ENCODE data around the gene GGT1. TPM values are rescaled to one million over a fixed set of nuclear protein-coding genes. Genes with fewer than 3 reads are reported as not detected.
"Not testable (repeated sequence)": the region's sequence is repeated elsewhere in the genome, so short reads cannot be mapped to it uniquely, and the experiment has no call there.

Gene GGT1
- polyA plus RNA-seq, 3 donors = 47.9 to 89.3 (median 80.4) TPM

DNA sequence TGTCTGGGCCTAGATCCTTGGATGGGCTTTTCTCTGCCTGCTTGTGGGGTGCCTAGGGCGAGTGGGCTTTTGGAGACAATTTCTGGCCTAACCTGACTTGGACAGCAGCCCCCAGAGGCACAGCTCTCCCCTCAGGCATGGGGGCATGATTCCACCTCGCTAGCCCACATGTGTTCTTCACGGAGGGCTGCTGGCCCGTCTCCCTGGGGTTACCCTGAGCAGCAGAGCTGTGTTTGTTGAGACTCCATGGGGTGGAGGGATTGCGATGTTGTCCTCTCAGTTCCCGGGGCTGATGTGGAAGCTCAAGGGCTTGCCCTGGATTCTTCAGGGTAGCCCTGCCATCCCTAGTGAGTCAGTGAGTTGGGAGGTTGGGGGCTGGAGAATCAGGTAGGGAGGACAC is 7.8 kb upstream of the GGT1 start:
- DNase-seq = no peak

DNA sequence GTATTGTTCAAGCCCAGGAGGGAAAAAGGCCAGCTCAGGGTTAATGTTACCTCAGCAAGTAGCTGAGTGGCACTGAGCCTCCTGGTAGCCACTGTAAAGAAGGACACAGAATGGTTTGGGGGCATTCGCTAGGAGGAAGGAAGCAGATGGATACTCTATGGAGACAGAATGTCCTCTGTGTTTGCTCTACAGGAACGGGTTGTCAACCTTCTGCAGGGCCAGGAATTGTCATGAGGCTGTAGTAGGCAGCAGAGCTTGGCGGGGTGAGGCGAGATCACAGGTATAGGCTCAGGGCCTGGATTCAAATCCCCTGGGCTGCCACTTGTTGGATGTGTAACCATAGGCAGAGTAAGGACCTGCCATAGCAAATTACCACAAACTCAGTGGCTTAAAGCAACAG is 7.1 kb upstream of the GGT1 start:
- DNase-seq = no peak

DNA sequence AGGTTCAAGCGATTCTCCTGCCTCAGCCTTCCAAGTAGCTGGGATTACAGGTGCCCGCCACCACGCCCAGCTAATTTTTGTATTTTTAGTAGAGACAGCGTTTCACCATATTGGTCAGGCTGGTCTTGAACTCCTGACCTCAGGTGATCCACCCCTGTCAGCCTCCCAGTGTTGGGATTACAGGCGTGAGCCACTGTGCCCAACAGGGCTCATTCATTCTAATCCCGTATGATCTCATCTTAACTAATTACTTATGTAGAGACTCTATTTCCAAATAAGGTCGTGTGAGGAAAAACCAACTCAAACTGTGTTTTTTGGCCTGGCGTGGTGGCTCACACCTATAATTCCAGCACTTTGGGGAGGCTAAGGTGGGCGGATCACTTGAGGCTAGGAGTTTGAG is 5.9 kb upstream of the GGT1 start:
- DNase-seq = not testable (repeated sequence)

DNA sequence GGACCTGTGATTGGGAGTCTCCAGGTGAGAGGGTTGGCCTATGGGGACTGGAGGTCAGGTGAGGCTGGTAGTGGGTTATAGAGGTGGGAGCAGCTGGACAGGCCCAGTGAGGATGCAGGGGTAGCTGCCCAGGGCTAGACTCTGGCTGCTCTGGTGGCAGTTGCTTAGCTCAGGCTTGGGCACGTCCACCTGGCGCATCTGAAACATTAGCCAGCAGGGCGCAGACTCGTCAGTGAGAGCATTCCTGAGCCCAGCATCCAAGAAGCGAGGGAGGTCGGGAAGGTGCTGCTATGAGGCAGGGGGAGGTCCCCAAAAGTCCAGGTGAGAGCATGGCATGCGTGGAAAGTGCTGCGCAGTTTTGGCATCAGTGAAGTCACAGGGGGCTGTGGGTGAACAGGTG is 3.5 kb upstream of the GGT1 start:
- no peak for DNase-seq

DNA sequence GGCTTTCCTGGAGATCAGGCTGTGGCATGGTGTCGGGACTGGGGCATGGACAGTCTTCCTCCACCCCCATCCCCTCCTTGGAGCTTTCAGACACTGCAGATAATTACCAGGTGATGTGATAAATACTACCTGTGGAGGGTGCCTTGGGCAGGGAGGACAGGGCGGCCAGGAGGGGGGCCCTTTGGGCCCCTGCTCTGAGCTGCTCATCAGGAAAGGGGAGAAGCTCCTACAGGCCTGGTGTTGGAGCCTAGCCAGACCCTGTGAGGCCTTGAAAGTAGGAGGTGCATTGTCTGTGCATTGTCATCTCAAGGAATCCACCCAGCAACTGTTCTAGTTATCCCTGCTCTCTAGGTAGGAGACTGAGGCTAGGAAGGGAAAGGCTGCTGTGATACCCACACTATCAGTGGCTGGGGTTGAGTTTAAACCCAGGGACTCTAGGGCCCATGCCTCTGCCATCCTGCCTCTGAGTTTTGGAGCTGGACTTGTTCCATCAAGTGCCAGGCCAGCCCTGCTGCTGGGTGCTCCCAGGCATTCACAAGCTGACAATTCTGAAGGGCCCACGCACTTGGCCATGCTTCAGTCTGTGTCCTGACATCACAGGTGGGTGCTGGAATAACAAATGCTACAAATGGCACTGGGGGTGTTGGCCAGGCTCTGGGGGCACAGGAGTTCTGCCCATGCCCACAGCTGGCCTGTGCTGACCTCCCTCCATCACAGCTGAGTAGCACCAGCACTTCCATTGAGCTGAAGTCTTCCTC is 2.9 kb upstream of the GGT1 start:
- not testable (repeated sequence) for DNase-seq

DNA sequence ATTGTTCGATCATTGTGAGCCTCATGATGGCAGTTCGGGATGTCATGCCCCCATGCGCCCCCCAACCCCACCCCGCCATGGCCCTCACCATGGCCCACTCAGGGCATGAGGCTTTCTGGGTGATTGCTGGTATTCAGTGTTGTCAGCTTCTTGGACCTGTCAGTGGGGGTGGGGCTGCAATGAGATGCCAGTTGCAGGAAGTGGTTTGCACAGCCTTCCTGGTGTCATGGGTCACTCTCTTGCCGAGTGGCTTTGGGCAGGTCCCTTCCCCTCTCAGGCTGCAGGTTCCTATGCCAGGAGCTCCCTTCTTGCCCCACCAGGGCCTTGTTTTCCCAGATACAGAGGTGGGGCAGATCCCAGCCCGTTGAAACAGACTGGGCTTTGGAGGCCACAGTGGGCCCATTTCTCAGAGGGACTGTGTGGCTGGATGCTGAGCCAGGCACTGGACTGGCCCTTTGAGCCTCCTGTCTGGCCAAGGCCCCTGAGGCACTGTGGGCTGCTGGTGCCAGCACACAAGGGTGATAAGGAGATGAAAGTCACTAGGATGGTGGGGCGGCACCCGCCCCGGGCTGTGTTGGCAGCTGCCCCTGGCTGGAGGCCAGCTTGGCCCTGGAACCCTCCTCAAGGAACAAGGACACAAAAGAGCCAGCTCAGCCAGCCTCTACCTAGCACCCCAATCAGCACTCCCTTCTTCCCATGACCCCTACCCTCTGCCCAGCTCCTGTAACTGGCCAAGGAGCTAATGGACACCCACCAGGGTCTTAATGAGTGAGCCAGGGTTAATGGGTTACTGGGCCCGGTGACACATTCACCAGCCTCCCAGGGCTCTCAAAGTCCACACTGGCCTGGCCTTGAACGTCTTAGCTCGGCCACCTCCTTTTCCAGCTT is 1.5 kb upstream of the GGT1 start:
- no peak for DNase-seq

DNA sequence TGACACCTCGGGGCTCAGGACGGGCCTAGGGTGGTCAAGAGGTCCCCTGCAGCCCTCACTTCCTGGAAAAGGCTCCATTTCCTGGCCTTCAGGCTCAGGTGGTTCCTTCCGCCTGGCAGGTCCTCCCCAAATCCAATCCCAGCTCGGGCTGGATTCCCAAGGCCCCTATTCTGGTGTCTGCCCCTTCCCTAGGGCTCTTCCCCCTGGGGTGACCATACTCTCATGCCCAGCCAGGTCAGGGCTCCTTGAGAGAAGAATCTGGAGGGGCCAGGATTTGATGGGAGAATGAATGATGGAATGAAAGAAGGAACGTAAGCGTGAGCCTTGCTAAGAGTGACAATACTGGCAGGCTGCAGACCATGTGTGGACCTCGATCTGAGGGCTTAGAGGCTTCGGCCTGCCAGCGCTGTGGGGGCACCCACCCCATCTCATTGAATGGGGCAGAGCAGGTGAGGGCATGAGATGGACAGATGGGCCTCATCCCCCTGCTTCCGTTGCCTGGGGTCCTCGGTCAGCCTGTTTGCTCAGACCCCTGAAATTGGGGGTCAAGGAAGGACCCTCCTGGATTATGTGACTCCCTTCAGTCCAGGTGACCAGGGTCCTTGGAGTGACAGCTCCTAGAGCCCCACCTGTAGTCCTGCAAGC is 766 bp upstream of the GGT1 start:
- not testable (repeated sequence) for DNase-seq

DNA sequence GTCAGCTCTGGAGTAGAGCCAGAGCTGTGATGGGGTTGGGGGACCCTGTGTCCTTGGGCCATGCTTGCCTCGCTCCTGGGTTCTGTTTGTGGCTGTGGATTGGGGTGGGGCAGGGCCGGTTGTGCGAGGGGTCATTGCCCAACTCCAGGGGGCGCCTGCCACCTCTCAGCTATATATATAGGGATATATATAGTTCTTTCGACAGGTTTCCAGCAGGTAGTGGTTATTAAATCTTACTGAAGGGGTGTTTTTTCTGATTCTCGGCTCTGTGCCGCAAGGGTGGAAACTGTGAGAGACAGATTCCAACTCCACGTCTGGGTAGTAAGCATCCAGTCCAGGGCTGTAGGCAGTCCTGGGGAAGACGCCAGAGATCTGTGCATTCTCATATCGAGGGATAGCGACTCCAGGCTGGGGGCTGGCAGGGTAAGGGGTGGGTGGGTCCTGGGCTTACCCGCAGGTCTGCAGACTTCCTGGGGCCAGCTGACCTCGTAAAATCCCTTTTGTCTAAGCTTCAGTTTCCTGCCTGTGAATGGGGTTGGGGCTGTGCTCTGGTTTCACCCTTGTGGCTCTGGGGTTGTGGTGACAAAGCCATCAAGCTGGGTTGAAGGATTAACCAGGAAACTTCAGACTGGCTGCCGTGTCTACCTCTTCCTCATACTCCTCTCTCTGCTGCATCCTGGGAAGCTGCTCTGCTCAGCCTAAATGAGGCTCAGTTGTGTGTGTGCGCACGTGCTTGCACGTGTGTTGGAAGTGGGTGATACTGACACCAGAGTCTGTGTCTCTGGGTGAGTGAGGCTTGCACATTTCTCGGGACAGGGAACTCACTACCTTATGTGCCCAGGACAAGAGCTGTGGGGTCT is 1.0 kb downstream of the GGT1 start:
- DNase-seq = not testable (repeated sequence)

DNA sequence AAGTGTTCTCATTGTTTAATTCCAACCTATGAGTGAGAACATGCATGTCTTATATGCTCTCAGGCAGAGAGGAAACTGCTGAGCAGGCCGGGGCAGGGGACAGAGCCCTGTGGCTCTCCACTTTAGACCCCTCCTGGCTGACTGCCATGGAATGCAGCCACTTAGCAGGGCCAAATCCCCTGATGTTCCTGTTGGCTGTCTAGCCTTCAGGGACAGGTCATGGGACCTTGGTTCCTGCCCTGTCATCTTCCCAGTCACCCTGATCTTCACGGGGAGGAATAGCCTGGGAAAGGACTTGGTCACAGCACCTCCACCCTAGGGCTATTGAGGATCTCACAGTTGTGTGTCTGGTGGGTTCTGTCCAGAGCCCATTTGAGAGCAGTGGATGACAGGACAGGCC is 3.3 kb downstream of the GGT1 start:
- not testable (repeated sequence) for DNase-seq

DNA sequence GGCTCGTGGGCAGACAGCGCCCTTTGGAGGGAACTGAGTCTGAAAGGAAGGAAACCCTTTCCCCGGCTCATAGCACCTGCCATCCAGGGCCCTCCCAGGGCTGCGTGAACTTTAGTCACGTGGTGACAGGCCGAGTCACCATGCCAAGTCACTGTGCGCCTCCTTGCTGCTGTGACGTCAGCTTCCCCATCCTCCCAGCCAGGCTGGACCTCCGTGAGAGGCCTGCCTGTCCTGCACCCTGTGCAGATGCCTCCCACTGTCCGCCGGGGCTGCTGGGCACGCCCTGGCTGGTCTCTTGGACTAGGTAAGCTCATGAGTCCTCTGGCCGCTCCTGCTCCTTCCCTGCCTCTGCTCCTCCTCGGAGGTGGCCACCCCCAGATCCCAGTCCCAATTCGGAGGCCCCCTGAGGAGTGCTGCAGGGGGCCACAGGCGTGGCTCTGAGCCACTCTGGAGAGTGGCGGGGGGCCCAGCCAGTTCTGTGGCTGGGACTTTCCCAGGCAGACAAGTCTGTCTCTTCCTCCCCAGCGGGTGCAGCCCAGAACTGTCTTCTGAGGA is 4.5 kb downstream of the GGT1 start:
- DNase-seq = not testable (repeated sequence)

DNA sequence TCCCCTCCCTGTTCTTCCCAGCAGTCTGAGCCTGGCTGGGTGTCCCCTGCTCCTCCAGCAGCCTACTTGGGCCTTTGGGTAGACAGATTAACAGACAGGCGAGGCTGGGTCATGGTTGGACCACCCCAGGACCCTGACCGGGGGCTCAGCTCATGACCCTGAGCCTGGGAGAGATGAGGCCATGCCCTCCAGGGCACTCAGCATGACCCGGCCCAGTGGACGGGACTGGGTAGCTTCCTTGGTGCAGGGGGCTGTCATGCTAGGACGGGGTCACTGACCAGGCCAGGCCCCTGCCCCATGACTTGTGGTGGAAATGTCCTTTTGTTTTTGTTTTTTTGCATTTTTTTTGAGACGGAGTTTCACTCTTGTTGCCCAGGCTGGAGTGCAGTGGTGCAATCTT is 5.3 kb downstream of the GGT1 start:
- DNase-seq = not testable (repeated sequence)

DNA sequence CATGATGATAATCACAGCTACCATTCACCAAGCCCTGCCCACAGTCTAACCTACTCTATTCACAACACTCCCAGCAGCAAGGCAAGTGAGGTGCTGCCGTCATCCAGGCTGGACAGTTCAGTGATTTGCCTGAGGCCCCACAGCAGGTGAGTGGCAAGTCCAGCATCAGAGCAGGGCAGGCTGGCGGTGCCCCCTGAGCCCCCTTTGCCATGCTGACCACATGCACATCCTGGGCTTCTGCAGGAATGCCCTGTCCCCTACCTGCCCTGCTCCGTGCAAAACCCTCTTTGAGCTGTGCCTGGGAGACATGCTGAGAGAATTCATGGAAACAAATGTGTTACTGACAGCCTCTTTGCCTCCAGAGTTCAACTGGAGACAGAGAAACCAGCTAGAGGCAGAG is 6.9 kb downstream of the GGT1 start:
- DNase-seq = not testable (repeated sequence)

DNA sequence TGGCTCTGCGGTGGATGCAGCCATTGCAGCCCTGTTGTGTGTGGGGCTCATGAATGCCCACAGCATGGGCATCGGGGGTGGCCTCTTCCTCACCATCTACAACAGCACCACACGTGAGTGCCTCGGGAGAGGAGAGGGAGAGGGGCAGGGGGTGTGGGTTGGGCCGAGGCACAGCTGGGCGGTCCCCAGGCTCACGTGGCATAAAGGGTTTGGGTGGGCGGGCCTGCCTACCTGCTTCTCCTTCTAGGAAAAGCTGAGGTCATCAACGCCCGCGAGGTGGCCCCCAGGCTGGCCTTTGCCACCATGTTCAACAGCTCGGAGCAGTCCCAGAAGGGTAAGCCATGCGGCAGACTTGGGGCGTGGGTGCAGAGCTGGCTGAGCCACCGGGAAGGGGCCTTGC is 11.8 kb downstream of the GGT1 start:
- not testable (repeated sequence) for DNase-seq

DNA sequence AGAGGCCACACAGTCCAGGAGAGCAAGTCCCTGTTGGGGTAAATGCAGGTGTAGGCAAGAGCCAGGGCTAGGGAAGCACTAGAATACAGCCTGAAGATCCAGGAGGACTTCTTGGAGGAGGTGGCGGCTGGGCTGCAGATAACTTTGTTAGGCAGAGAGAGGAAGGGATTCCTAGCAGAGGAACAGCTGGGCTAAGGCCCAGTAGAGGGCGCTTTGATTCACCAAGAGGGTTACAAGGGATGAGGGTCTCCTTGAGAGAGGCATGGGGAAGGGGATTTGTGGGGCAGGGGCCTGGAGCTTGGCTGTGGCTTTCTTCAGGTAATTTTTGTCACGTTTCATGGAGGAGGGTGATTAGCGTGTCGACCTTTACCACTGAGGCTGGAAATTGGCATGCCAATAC is 18.3 kb downstream of the GGT1 start:
- not testable (repeated sequence) for DNase-seq

DNA sequence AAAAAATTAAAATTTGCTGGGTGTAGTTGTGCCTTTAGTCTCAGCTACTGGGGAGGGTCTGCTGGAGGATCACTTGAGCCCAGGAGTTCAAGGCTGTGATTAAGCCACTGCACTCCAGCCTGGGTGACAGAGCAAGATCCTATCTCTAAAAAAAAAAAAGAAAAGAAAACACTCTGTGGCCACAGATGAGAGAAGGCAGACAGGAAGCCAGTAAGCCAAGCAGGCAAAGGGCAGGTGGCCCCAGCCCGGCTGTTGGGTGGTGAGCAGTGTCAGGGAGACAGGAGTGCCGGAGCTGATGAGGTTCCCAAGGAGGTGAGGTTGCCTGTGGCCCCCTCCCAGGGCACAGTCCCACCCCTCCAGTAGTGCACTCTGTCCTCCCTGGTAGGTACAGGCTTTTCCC is 19.6 kb downstream of the GGT1 start:
- not testable (repeated sequence) for DNase-seq

DNA sequence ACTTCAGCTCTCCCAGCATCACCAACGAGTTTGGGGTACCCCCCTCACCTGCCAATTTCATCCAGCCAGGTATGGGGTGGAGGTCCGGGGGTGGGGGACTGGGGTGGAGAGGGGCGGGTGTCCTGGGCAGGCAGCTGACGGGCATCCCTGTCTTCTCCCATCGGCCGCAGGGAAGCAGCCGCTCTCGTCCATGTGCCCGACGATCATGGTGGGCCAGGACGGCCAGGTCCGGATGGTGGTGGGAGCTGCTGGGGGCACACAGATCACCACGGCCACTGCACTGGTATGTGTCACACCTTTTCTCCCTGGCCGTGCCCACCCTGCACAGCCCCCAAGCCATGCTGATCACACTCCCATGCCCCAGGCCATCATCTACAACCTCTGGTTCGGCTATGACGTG is 24.9 kb downstream of the GGT1 start:
- not testable (repeated sequence) for DNase-seq

DNA sequence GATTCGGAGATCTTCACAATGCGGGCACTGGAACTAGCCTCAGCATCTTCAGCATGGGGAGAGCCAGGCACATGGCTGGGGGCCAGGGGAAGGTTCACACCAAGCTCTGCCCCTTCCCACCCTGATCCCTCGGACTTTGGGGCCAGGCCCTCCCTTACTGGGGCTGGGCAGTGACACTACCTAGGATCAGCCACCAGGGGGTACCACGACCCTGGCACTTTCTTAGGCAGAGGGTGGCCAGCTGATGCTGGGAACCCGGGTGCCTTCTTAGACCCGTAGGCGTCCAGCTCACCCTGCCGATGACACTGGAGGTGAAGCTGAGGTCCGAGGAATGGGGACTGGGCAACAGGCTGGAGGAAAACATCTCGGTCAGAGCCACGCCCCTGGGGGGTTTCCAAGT is 26.1 kb downstream of the GGT1 start:
- DNase-seq = not testable (repeated sequence)

DNA sequence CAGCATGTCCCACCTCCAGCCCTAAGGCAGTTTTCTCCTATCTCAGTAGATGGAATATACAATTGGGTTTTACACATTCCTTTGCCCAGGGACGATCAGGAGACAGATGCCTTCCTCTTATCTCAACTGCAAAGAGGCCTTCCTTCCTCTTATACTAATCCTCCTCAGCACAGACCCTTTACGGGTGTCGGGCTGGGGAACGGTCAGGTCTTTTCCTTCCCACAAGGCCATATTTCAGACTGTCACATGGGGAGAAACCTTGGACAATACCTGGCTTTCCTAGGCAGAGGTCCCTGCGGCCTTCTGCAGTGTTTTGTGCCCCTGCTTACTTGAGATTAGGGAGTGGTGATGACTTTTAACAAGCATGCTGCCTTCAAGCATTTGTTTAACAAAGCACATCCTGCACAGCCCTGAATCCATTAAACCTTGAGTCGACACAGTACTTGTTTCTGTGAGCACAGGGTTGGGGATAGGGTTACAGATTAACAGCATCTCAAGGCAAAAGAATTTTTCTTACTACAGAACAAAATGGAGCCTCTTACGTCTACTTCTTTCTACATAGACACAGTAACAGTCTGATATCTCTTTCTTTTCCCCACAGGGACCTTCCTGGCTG is 27.9 kb downstream of the GGT1 start:
- peak; percentile 27 for DNase-seq

DNA sequence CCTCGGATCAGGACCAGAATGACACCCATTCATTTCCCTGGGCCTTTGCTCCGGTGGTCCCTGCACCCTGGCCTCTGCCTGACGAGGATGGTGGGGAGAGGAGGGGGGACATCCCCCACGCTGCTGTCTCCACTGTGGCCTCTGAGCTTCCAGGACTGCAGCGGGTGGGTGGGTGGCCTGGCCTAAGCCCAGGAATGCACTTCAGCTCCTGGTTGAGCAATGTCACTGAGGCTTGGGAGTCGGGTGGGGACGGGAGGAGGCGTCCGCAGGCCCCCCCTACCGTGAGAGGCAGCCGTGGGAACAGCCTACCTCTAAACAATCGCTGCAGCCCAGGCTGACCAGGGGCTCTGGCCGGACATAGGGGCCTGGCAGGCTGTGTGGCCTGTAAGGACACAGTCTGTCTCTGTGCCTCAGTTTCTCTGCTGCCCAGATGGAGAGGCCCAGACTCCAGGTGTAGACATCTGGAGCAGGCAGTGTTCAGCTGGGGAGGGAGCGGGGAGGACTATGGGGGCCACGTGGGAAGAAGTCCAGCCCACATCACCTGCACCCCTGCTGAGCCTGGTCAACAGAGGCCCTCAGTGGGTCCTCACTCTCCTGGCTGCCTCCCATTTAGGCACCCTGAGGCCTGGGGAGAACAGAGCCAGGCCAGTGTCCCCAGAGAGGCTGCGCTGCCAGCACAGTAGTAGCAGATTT is 28.6 kb downstream of the GGT1 start:
- peak; percentile 33 for DNase-seq

DNA sequence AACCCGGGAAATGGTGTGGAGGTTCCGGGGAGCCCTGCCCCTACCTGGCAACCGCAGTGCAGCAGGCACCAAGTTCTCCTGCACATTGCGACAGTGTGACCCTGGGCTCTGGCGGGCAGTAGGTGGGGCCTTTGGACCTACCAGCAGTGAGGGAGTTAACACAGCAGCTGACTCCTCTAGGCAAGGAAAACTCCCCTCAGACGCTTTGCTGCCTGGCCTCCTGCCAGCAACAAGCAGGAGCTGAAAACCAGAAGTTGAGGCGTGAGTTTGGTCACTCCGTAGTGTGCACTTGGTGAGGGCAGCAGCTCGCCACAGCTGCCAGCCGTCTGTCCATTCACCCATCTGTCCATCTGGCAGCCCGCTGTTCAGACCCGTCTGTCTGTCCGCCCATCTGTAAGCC is 29.6 kb downstream of the GGT1 start:
- not testable (repeated sequence) for DNase-seq

All from renal pelvis (tissue), 4 donors.